HCT116 (cell line): ENCODE measurements around the gene EWSR1.

Source experiments
- ATF3 ChIP-seq: IDR thresholded peaks from 2 replicates; pipeline ENCODE4 v1.6.1; 2012
- CTCF ChIP-seq, 3 experiments: fragments of 200-600 bp in 1 of 3; sonication (generic) in 1 of 3; IDR thresholded peaks in 2 of 3; conservative IDR thresholded peaks in 1 of 3; 2 replicates each; pipeline ENCODE4 v1.5.1; 2012 to 2017; ENCODE audit warnings: low read depth in 2 of 3, low read length in 2 of 3, antibody characterized with exemption in 1 of 3, borderline replicate concordance in 1 of 3, control low read depth in 1 of 3, mild to moderate bottlenecking in 1 of 3, mixed read lengths in 1 of 3, mixed run types in 1 of 3, moderate library complexity in 1 of 3; ENCODE audit not compliant: insufficient read depth in 1 of 3
- EZH2 ChIP-seq: fragments of 200-600 bp; sonication (generic); IDR thresholded peaks from 2 replicates; pipeline ENCODE4 v1.6.1; 2017; ENCODE audit warnings: antibody characterized with exemption, mixed run types
- EZH2phosphoT487 ChIP-seq: fragments of 200-600 bp; IDR thresholded peaks from 2 replicates; pipeline ENCODE4 v1.6.1; 2018; ENCODE audit warnings: antibody characterized with exemption, borderline replicate concordance
- FOSL1 ChIP-seq: IDR thresholded peaks from 2 replicates; pipeline ENCODE4 v1.6.1; 2012; ENCODE audit warnings: low read depth
- JUND ChIP-seq: IDR thresholded peaks from 2 replicates; pipeline ENCODE4 v1.6.1; 2012
- POLR2A ChIP-seq: IDR thresholded peaks from 2 replicates; pipeline ENCODE4 v1.7.0; 2011; ENCODE audit warnings: borderline replicate concordance; ENCODE audit not compliant: insufficient read depth, insufficient read length; ENCODE audit errors: extremely low read depth
- RAD21 ChIP-seq: IDR thresholded peaks from 2 replicates; pipeline ENCODE4 v1.6.1; 2012; ENCODE audit warnings: low read depth, mild to moderate bottlenecking
- SP1 ChIP-seq: IDR thresholded peaks from 2 replicates; pipeline ENCODE4 v1.6.1; 2012; ENCODE audit warnings: low read depth
- YY1 ChIP-seq: IDR thresholded peaks from 2 replicates; pipeline ENCODE4 v1.6.1; 2011; ENCODE audit warnings: low read length, low read depth, moderate library complexity, mild to moderate bottlenecking; ENCODE audit not compliant: insufficient replicate concordance; ENCODE audit errors: extremely low read depth

- TF ChIP-seq JUND = no peak
- no peak for TF ChIP-seq POLR2A
- TF ChIP-seq CTCF (IDR thresholded peaks at IDR 0.05 in 2 of 3, conservative IDR thresholded peaks at IDR 0.05 in 1 of 3; ENCODE audit: borderline replicate concordance in 1 of 3, insufficient read depth in 1 of 3, low read depth in 2 of 3, low read length in 2 of 3) = no peak
- no peak for TF ChIP-seq YY1
- no peak for TF ChIP-seq RAD21
- no peak for TF ChIP-seq ATF3
- no peak for TF ChIP-seq FOSL1
- no peak for TF ChIP-seq EZH2
- no peak for TF ChIP-seq SP1
- no peak for TF ChIP-seq EZH2phosphoT487
Observed at GRCh38 chr22:29218758-29219408, 49.2 kb upstream of the EWSR1 start.
